Iris pigment epithelial cell (primary cell): ENCODE data around the gene LGMN.
"Not testable (repeated sequence)": the region's sequence is repeated elsewhere in the genome, so short reads cannot be mapped to it uniquely, and the experiment has no call there.

Experiments
- DNase-seq: peaks from one replicate; pipeline ENCODE4 v3.0.0-alpha.2; 2011; ENCODE audit warnings: low read depth

Gene LGMN

GRCh38 chr14:92694807-92695206 is 53.6 kb downstream of the LGMN start:
- no peak for DNase-seq

GRCh38 chr14:92693998-92694795 is 54.2 kb downstream of the LGMN start:
- DNase-seq: no peak

GRCh38 chr14:92692822-92693226 is 55.6 kb downstream of the LGMN start:
- DNase-seq: peak; percentile 18

GRCh38 chr14:92690171-92691011 is 58.0 kb downstream of the LGMN start:
- DNase-seq: peak; percentile 67

GRCh38 chr14:92688434-92689375 is 59.7 kb downstream of the LGMN start:
- DNase-seq: no peak

DNA sequence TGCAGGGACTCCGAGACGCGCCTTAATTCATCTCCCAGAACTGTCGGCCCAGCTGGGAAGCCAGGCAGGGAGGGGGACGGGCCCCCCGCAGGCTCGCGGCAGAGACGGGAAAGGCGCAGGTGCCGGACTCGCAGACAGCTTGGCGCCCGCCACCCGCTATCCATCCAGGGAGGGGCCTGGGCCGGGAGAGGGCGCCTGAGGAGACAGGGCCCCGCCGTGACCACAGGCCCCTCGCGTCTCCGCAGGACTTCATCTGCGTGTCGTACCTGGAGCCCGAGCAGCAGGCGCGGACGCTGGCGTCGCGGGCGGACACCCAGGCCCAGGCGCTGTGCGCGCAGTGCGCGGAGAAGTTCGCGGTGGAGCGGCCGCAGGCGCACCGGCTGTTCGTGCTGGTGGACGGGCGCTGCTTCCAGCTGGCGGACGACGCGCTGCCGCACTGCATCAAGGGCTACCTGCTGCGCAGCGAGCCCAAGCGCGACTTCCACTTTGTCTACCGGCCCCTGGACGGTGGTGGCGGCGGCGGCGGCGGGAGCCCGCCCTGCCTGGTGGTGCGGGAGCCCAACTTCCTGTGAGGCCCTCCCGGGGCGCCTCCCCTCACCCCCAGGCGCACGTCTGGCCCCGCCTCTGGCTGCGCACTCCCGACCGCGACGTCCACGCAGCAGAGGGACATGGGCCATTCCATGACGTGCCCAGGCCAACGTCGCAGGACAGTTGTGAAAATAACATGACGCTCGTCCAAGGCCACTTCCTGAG is 60.6 kb downstream of the LGMN start:
- DNase-seq: peak; percentile 55

DNA sequence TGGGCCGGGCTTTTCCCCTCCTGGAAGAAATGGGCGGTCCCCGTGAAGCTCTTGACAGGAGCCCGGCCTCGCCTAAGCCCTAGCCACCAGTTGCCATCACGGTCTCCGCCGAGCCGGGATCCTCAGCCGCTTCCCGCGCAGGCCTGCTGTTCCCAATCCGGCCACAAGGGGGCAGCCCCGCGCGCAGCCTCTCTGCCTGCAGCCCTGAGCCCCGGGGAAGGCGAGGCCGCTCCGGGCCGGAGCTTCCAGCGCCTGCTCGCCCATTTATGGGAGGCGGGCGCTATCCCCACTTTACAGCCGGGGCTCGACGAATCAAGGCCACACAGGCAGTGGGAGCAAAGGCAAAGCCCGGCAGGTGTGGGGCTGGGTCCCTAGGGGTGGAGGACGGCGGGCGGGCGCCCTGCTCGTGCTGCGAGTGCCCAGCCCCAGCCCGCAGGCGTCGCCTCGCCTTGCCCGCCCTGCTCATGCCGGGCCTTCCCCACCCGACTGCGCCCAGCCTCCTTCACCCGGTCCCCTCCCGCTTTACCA is 61.5 kb downstream of the LGMN start:
- peak; percentile 65 for DNase-seq

GRCh38 chr14:92686411-92686899 is 62.0 kb downstream of the LGMN start:
- no peak for DNase-seq

GRCh38 chr14:92685784-92686355 is 62.6 kb downstream of the LGMN start:
- DNase-seq: no peak

DNA sequence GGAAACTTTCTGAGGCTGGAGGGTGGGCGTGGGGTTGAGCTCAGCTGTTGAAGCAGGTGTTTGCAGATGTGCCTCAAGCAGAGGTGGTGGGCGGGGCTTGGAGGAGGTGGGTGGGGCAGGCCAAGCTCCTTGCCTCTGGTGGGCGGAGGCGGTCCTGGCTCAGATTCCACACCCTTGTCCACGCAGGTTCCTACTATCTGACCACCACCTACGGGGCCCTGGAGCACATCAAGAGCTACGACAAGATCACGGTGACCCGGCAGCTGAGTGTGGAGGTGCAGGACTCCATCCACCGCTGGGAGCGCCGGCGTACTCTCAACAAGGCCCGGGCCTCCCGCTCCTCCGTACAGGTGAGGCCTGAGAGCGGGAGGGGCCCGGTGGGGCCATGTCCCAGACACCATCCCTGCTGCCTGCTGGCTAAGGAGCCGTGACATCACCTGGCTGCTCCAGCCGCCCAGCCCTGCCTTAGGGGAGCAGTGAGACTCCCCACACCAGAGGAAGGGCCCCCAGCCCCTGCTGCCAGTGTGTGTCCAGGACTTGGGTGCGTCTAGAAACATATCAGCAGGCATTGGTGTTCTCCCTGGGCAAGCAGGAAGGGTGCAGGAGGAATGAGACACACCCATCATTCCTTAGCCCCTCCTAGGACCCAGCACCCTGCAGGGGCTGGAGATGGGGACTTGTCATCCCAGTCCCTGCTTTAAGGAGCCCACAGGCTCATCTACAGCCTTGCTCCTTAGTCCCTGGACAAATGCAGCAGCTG is 63.4 kb downstream of the LGMN start:
- DNase-seq: no peak

DNA sequence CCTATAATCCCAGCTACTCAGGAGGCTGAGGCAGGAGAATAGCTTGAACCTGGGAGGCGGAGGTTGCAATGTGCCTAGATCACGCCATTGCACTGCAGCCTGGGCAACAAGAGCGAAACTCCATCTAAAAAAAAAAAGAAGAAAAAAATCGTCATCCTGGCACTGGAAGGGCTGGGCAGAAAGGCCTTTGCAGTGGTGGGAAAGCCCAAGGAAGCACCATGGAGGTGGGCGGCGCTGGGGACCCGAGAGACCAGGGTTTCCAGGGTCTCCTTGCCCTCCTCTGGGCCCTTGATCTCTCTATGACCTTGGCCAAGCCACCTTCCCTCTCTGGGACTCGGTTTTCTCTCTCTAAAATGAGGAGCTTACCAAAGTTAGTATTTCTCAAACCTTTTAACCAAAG is 65.4 kb downstream of the LGMN start:
- DNase-seq: no peak

GRCh38 chr14:92680781-92681650 is 67.4 kb downstream of the LGMN start:
- peak; percentile 69 for DNase-seq

- DNase-seq: not testable (repeated sequence)
Measured at GRCh38 chr14:92680330-92680729, 68.1 kb downstream of the LGMN start.

DNA sequence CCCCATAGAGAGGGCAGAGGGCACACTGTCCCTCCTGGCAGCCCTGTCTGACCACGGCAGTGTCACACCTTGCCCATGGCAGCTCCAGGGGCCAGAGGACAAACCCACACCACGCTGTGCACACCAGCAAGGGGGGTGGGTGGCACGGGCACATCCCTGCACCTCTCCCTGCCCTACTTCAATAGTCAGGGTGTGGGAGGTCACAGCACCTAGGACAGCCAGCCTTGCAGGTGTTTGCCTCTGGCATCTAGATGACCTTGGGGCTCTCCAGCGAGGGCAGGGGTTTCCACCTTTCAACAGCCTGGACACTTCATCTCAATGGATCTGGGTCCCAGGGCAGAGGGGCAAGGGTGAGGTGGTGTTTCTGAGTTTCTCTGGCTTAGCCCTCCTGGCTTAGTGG is 69.2 kb downstream of the LGMN start:
- DNase-seq: no peak

- no peak for DNase-seq
Measured at GRCh38 chr14:92678766-92679165, 69.7 kb downstream of the LGMN start.

DNA sequence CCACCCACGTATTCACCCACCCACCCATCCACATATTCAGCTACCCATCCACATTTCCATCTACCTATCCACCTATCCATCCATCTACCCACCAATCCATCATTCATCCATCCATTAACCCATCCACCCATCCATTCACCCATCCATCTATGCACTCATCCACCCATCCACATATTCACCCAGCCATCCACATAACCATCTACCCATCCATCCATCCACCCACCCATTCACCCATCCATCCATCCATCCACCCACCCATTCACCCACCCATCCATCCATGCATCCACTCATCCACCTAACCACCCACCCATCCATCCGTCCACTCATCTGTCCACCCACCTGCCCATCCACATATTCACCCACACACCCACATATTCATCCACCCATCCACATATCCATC is 70.5 kb downstream of the LGMN start:
- no peak for DNase-seq

DNA sequence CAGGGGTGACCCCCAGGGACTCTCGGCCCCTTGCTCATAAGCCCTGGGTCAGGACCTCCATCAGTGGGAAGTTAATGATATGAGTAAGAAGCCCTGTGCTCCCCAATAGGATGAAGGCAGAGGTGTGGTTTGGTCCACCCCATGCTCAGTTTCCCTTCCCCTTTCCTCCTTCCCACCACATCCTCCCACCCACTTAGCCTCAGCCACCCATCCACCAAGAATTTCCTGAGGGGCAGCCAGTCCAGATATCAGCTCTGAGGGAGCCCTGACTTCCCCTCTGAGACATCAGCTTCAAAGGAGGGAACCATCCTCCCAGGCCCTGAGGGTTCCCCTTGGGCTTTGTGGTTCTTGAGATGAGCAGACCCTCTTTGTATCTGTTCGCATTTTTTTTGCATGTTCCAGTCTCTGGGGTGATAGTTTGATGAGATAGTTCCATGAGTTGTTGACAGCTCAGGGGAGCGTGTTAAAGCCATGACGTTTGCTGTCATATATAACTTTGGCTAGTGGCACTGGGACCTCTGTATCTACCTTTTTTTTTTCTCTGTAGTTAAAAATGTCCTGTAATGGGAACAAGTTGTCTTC is 71.2 kb downstream of the LGMN start:
- no peak for DNase-seq

DNA sequence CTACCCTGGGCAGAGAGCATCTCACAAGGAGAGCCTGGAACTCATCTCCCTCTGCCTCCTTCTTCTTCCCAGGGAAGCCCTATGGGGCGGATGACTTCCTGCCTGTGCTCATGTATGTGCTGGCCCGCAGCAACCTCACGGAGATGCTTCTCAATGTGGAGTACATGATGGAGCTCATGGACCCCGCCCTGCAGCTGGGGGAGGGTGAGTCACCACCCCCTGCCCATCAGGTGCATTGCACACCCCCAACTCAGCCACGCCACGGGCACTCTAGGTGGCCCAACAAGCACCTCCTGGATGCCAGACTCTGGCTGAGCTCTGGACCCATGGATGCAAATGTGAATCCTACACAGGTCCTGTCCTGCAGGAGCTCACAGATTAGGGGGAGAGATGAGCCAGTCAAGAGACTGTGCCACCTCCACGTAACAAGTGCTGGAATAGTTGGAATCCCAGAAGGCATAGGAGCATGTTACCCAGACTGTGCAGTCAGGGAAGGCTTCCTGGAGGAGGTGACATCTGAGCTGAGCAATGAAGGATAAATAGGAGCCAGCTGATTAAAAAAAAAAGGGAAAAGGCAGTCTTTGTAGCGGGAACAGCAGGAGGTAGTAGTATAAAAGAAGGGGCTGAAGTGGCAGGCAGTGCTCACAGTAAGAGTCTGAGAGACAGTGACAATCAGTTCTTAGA is 71.9 kb downstream of the LGMN start:
- DNase-seq: no peak
